GM19452 (cell line): ENCODE results near the gene PPP4R1.

Experiments
- ATAC-seq: cut with Tn5 transposase; IDR thresholded peaks from one replicate; pipeline ENCODE4 v1.9.1; 2021; ENCODE audit not compliant: unreplicated experiment

Gene PPP4R1

GRCh38 chr18:9597609-9598008, 16.8 kb downstream of the PPP4R1 start:
- ATAC-seq = no peak

DNA sequence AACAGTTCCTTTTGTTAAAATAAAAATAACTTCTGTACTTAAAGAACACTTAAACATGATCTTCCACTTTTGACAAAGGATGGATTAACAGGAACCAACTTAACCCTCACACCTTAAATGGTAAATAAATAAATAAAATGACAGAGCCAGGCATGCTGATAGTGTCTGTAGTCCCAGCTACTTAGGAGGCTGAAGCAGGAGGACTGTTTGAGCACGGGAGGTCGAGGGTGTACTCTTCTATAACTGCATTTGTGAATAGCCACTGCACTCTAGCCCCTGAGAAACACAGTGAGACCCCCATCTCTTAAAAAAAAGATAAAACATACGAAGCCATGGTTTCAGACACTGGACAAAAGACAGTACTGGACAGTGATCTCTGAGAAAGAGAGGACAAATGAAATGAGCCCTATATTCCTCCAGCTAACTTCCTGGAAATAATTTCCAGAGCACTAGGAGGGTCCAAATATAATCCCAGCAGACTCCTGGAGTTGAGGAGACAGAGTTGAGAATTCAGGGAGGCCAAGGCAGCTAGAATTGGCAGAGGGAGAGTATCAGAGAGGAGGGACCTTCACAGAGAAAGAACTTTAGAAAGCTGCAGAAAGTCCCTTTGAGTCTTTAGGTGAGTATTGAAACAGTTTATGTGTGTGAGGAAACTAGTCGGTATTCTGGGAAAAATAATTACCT, 17.4 kb downstream of the PPP4R1 start:
- ATAC-seq = no peak

DNA sequence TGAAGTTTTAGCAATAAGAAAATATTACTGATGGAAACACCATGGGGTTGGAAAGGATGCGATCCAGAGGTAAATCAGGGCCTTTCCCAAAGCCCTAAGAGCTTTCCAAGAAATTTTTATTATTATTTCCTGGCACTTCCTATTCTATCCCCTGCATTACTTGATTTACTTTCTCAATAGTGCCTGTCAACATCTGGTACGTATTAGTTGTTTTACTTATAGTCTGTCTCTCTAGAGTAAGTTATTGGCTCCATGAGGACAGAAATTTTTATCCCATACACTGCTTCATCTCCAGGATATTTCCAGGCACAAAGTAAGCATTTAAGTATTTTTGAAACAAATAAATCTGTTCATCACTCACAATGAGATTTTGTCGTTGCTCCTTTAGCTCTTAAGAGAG, 18.1 kb downstream of the PPP4R1 start:
- ATAC-seq = no peak

DNA sequence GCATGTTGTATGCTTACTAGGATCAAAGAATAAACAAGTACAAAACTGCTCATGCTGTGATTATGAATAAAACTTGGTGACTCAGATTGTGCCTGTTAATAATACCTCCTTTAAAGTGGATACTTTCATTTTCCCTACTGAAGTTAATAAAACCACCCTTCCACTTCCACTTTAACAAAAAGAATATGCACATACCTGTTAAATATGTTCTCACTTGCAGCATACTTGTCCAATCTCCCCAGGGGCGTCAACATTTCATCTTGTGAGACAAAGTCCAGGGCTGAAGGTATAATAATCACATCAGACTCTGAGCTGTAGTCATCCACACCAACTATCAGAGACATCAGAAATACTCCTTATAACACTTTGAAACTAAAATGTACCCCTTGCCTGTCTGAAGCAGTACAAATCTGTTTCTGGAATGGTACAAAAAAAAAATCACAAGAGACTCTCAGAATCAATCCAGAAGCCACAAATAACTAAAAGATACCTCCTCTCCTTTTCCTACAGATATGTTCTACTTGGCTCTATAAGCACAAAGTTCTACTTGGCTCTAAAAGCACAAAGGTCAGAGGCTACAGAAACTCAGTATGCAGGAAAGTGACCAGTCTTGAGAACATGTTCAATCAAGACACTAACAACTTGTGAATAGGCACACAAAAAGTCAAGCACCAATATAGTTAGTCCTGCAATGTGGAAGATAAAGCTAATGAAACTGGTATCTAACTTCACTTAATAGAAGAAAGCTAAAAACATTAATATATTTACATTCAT, 19.3 kb downstream of the PPP4R1 start:
- ATAC-seq = peak; percentile 74

GRCh38 chr18:9587924-9588323, 26.4 kb downstream of the PPP4R1 start:
- ATAC-seq = no peak

GRCh38 chr18:9586814-9587213, 27.5 kb downstream of the PPP4R1 start:
- no peak for ATAC-seq

DNA sequence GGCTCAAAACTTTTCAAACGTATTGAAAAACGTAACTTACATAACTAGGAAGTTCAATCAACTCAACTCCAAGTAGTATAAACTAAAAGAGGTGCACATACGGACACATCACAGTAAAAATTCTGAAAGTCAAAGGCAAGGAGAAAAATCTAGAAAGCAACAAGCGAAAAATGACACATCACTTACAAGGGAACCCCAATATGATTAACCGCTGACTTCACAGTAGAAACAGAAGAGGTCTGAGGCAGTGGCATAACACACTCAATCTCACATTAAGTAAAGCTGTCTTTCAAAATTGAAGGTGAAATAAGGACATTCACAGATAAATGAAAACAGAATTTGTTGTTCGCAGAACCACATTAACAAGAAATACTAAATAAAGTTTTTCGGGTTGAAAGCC, 32.7 kb downstream of the PPP4R1 start:
- no peak for ATAC-seq

DNA sequence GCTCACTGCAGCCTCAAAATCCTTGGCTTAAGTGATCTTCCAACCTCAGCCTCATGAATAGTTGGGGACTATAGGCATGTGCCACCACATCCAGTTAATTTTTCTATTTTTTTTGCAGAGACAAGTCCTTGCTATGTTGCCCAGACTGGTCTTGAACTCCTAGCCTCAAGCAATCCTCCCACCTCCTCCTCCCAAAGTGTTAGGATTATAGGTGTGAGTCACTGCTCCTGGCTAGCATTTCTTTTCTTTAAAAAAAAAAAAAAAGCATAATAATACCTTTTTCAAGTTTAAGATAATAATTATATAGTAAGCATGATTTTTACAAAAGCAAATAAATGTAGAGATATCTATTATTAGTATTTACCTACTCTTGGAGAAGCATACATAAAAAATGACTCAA, 36.1 kb downstream of the PPP4R1 start:
- ATAC-seq = no peak

DNA sequence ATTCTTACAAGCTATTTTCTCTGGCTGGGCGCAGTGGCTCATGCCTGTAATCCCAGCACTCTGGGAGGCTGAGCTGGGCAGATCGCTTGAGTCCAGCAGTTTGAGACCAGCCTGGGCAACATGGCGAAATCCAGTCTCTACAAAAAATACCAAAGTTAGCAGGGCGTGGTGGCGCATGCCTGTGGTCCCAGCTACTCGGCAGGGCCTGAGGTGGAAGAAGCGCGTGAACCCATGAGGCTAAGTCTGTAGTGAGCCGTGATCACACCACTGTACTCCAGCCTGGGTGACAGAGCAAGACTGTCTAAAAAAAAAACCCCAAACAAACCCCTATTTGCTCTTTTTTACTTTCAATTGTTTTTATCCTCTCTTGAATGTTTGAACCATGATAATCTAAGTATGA, 37.0 kb downstream of the PPP4R1 start:
- ATAC-seq = no peak

DNA sequence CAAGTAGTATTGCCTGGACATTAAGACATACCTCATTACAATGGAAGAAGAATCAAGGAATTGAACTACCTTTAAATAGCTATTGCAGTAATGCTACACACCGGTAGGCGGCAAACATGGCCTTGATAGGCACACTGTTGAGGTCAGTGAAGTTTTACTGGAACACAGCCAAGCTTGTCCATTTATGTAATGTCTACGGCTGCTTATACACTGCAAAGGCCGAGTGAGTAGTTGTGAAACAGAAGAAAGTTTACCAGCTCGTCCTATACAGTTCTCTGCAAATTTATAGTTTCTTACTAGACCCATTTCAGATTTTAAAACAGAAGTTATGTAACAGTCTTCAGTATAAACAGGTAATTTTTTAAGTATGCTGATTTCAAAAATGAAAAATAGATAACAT, 38.8 kb downstream of the PPP4R1 start:
- ATAC-seq = peak; percentile 63

GRCh38 chr18:9574473-9575115, 39.8 kb downstream of the PPP4R1 start:
- no peak for ATAC-seq

GRCh38 chr18:9571546-9571945, 42.8 kb downstream of the PPP4R1 start:
- ATAC-seq = no peak

DNA sequence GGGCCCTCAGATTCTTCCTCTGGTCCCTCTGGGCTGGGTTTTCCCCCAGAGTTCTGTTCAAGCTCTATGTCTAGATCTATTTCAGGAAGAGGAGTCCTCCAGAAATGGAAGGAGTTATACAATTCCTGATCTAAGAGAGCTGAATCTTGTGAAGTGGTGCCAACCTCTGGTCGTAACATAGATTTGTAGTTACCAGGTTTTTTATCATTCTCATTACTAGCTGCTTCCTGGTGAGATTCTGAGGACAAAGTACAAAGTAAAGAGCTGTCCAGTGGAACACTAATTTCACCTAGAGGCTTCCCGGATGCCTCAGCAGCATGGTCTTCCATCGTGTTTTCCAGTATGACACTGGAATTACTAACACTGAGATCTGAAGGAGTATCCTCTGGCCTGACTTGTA, 44.1 kb downstream of the PPP4R1 start:
- ATAC-seq = no peak

GRCh38 chr18:9569178-9569577, 45.2 kb downstream of the PPP4R1 start:
- ATAC-seq = no peak

DNA sequence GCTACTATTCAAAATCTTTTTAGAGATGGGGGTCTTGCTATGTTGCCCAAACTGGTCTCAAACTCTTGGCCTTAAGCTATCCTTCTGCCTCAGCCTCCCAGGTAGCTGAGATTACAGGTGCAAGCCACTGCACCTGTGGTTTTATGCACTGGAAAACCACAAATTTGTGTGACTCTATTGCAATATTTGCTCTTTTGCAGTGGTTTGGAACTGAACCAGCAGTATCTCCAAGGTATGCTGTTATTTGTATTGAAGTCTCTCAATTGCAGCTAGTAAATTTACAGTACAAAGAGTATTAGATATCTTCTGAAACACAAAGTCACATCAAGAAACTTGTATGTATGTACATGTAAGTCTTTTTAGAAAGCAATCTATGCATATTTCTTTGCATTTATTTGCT, 46.2 kb downstream of the PPP4R1 start:
- ATAC-seq = no peak

DNA sequence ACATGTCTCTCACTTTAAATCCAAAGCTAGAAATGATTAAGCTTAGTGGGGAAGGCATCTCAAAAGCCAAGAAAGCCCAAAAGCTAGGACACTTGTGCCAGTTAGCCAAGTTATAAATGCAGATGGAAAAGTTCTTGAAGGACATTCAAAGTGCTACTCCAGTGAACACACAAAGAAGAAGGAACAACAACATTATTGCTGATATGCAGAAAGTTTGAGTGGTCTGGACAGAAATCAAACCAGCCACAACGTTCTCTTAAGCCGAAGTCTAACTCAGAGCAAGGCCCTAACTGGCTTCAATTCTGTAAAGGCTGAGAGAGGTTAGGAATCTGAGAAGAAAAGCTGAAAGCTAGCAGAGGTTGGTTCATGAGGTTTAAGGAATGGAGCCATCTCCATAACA, 49.0 kb downstream of the PPP4R1 start:
- ATAC-seq = no peak

- ATAC-seq = no peak
Observed at GRCh38 chr18:9563331-9563730, 51.0 kb downstream of the PPP4R1 start.

- ATAC-seq = no peak
Observed at GRCh38 chr18:9562584-9562983, 51.8 kb downstream of the PPP4R1 start.

DNA sequence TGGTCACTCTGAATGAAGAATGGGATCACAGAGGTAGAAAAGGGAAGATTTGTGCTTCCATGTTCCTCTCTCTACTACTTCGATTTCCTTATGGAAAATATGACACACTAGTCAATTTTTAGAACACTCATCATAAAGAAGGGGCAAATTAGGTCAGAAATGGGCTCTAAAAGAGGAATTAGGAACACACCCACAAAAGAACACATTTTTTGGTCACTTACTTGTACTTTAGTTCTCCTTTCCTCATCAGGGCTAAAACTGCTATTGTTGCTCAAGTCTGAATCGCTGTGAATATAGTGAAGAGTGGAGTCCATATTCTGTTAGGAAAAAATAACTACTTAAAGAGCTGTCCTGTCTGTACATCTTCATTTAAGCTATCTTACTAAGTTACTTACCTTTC, 52.6 kb downstream of the PPP4R1 start:
- ATAC-seq = no peak

DNA sequence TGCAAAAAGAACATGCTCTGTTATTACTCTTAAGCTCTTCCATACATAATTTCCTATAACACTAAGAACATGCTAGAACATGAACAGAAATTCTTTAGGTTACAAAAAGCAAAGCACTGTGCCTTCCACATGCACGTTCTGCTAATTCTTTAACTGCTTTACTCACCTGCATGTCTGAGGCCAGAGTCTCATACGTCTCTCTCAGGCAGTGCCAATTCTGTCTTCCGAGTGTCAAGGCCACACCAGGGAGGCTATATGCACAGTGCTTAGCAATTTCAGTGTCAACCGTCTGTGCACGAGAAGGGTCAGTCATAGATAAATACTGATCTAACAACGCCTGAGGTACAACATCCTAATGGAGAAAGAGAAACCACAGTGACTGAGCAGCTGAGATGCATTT, 55.1 kb downstream of the PPP4R1 start:
- no peak for ATAC-seq

GRCh38 chr18:9558387-9559064, 55.8 kb downstream of the PPP4R1 start:
- no peak for ATAC-seq
